ENCODE data around the gene ARHGEF9. TPM values are rescaled to one million over a fixed set of nuclear protein-coding genes. Genes with fewer than 3 reads are reported as not detected.
"Not testable (repeated sequence)": the region's sequence is repeated elsewhere in the genome, so short reads cannot be mapped to it uniquely, and the experiment has no call there.

ARHGEF9 gene
- total and polyA plus RNA-seq, 4 donors, result 27.8 to 142 (median 48.8) TPM

- intact Hi-C loops (cut with DNase I); H3K4me3 ChIP-seq (ENCODE audit: low read length in 2 of 2); ATAC-seq (ENCODE audit: low FRiP score); H3K27me3 ChIP-seq (ENCODE audit: control insufficient read depth in 1 of 2, insufficient read depth in 2 of 2, low read length in 1 of 2); H3K27ac ChIP-seq (ENCODE audit: low read depth in 1 of 2, low read length in 2 of 2); H3K4me1 ChIP-seq (ENCODE audit: control insufficient read depth in 1 of 2, insufficient read depth in 2 of 2, low read length in 2 of 2); DNase-seq; H3K9me3 ChIP-seq (ENCODE audit: control insufficient read depth, low read length); H3K36me3 ChIP-seq (ENCODE audit: control insufficient read depth in 1 of 2, insufficient read depth in 2 of 2, low read length in 1 of 2): not testable (repeated sequence)
- 82 to 94% methylated on average over 2 of the region's 2 CpGs for WGBS, 2 donors
Measured at GRCh38 chrX:63645748-63646147, 139.3 kb downstream of the ARHGEF9 start.

GRCh38 chrX:63635750-63636149 is 149.3 kb downstream of the ARHGEF9 start:
- Histone ChIP-seq H3K9me3 (ENCODE audit: control insufficient read depth, low read length) (peaks cover 2% of the 10 kb centered on the region), H3K36me3 (ENCODE audit: control insufficient read depth in 1 of 2, insufficient read depth in 2 of 2, low read length in 1 of 2) (no peaks in the 10 kb centered on the region), H3K4me3 (ENCODE audit: low read length in 2 of 2) (no peak overlapping the region), H3K27me3 (ENCODE audit: control insufficient read depth in 1 of 2, insufficient read depth in 2 of 2, low read length in 1 of 2) (no peaks in the 10 kb centered on the region), H3K4me1 (ENCODE audit: control insufficient read depth in 1 of 2, insufficient read depth in 2 of 2, low read length in 2 of 2) (no peaks in the 10 kb centered on the region), H3K27ac (ENCODE audit: low read depth in 1 of 2, low read length in 2 of 2) (no peak overlapping the region)
- ATAC-seq (ENCODE audit: low FRiP score) (no peak), DNase-seq (peak in 1 of 2 donors; percentile 68)
- 44 to 63% methylated on average over 5 of the region's 5 CpGs for WGBS, 2 donors
- intact Hi-C loops (cut with DNase I), result no loop called here

GRCh38 chrX:63613531-63614028 is 171.4 kb downstream of the ARHGEF9 start:
- Histone ChIP-seq H3K27ac (ENCODE audit: low read depth in 1 of 2, low read length in 2 of 2) (no peak overlapping the region), H3K36me3 (ENCODE audit: control insufficient read depth in 1 of 2, insufficient read depth in 2 of 2, low read length in 1 of 2) (no peaks in the 10 kb centered on the region), H3K4me3 (ENCODE audit: low read length in 2 of 2) (no peak overlapping the region), H3K9me3 (ENCODE audit: control insufficient read depth, low read length) (no peaks in the 10 kb centered on the region), H3K27me3 (ENCODE audit: control insufficient read depth in 1 of 2, insufficient read depth in 2 of 2, low read length in 1 of 2) (no peaks in the 10 kb centered on the region), H3K4me1 (ENCODE audit: control insufficient read depth in 1 of 2, insufficient read depth in 2 of 2, low read length in 2 of 2) (no peaks in the 10 kb centered on the region)
- intact Hi-C loops (cut with DNase I), result no loop called here
- ATAC-seq (ENCODE audit: low FRiP score) (no peak), DNase-seq (no peak)
- 78% methylated on average over 9 of the region's 9 CpGs for WGBS, 2 donors

GRCh38 chrX:63585936-63586335 is 199.1 kb downstream of the ARHGEF9 start:
- WGBS, 2 donors, result 75 to 92% methylated on average over 5 of the region's 5 CpGs
- Histone ChIP-seq H3K9me3 (ENCODE audit: control insufficient read depth, low read length) (no peaks in the 10 kb centered on the region), H3K27me3 (ENCODE audit: control insufficient read depth in 1 of 2, insufficient read depth in 2 of 2, low read length in 1 of 2) (no peaks in the 10 kb centered on the region), H3K36me3 (ENCODE audit: control insufficient read depth in 1 of 2, insufficient read depth in 2 of 2, low read length in 1 of 2) (no peaks in the 10 kb centered on the region), H3K4me3 (ENCODE audit: low read length in 2 of 2) (no peak overlapping the region), H3K4me1 (ENCODE audit: control insufficient read depth in 1 of 2, insufficient read depth in 2 of 2, low read length in 2 of 2) (no peaks in the 10 kb centered on the region), H3K27ac (ENCODE audit: low read depth in 1 of 2, low read length in 2 of 2) (no peak overlapping the region)
- ATAC-seq (ENCODE audit: low FRiP score) (no peak), DNase-seq (no peak)
- intact Hi-C loops (cut with DNase I), result no loop called here

Small RNA genes lying within 50 kb of the gene (microRNA-seq; reads per million reads assigned to microRNA genes)
- gene MIR1468, result 14.3 to 14.9 reads per million in 2 donors

Data from aorta (tissue), 5 donors.